Measurements from ENCODE around the gene WDR31.

The WDR31 gene

GRCh38 chr9:113341712-113342410 is 1.8 kb upstream of the WDR31 start:
- peak; percentile 93 for DNase-seq (ENCODE audit: low spot score)

GRCh38 chr9:113337714-113338113 is 2.4 kb downstream of the WDR31 start:
- no peak for DNase-seq (ENCODE audit: low spot score)
- CTCF ChIA-PET = interaction anchor here (0.6 kb wide), 1 partner anchor 41 kb away, joined by 5 read pairs; no protein-coding TSS in a partner anchor
- no peak overlapping the region for H3K27ac ChIP-seq
- TF ChIP-seq CTCF (conservative IDR thresholded peaks at IDR 0.05; ENCODE audit: low read depth) = no peak
- POLR2A ChIA-PET (ENCODE audit: low non-redundant PET) = no interaction called here

More at GRCh38 chr9:113341712-113342410, 1.8 kb upstream of the WDR31 start:
- no peak for TF ChIP-seq CTCF (conservative IDR thresholded peaks at IDR 0.05; ENCODE audit: low read depth)
- ChIA-PET POLR2A (ENCODE audit: low non-redundant PET) (no interaction called here), CTCF (interaction anchor here (0.5 to 0.8 kb wide), 5 partner anchors 36 to 314 kb away, joined by 3 to 4 read pairs (median 3); partner anchors contain the start of gene ALAD)
- no peak overlapping the region for H3K27ac ChIP-seq

GRCh38 chr9:113331780-113332179 is 8.3 kb downstream of the WDR31 start:
- TF ChIP-seq CTCF (conservative IDR thresholded peaks at IDR 0.05; ENCODE audit: low read depth) = no peak
- no peak overlapping the region for H3K27ac ChIP-seq
- DNase-seq (ENCODE audit: low spot score) = no peak
- ChIA-PET CTCF (no interaction called here), POLR2A (ENCODE audit: low non-redundant PET) (no interaction called here)

- ChIA-PET POLR2A (ENCODE audit: low non-redundant PET) (interaction anchor here (0.6 kb wide), 1 partner anchor 82 kb away, joined by 3 read pairs; the partner anchor contains the start of genes C9orf43 and POLE3), CTCF (interaction anchor here (0.6 kb wide), 1 partner anchor 170 kb away, joined by 4 read pairs; no protein-coding TSS in a partner anchor)
- H3K27ac ChIP-seq = no peak overlapping the region
- TF ChIP-seq CTCF (conservative IDR thresholded peaks at IDR 0.05; ENCODE audit: low read depth) = no peak
- no peak for DNase-seq (ENCODE audit: low spot score)
These were observed 11.9 kb downstream of the WDR31 start for GRCh38 chr9:113328045-113328782.

- ChIA-PET POLR2A (ENCODE audit: low non-redundant PET) (no interaction called here), CTCF (interaction anchor here (0.6 to 0.7 kb wide), 2 partner anchors 60 to 1355 kb away, joined by 3 read pairs; no protein-coding TSS in a partner anchor)
- no peak for TF ChIP-seq CTCF (conservative IDR thresholded peaks at IDR 0.05; ENCODE audit: low read depth)
- DNase-seq (ENCODE audit: low spot score) = no peak
- H3K27ac ChIP-seq = no peak overlapping the region
These were observed 13.8 kb downstream of the WDR31 start for GRCh38 chr9:113326230-113326629.

GRCh38 chr9:113322671-113323070 is 17.4 kb downstream of the WDR31 start:
- POLR2A ChIA-PET (ENCODE audit: low non-redundant PET) = no interaction called here
- H3K27ac ChIP-seq = no peak overlapping the region
- DNase-seq (ENCODE audit: low spot score) = no peak
- no peak for TF ChIP-seq CTCF (conservative IDR thresholded peaks at IDR 0.05; ENCODE audit: low read depth)
- CTCF ChIA-PET = no interaction called here
